ENCODE results near the gene SRPK3.

GRCh38 chrX:153801669-153802068, 20.8 kb downstream of the SRPK3 start:
- TF ChIP-seq YY1 (IDR thresholded peaks at IDR 0.05; ENCODE audit: insufficient read depth, insufficient read length) (no peak), SUZ12 (IDR thresholded peaks at IDR 0.05; ENCODE audit: extremely low read depth, insufficient read depth, insufficient read length) (no peak)

All from NT2/D1 (cell line).